SH-SY5Y (cell line): ENCODE data around the gene EPM2A.

Source experiments
- GATA2 ChIP-seq: IDR thresholded peaks from 2 replicates; pipeline ENCODE4 v1.6.1; 2011; ENCODE audit warnings: mild to moderate bottlenecking, low read depth, low read length
- GATA3 ChIP-seq: IDR thresholded peaks from 2 replicates; pipeline ENCODE4 v1.6.1; 2011; ENCODE audit warnings: low read depth, mild to moderate bottlenecking, low read length, moderate library complexity

EPM2A gene

GRCh38 chr6:145608850-145609249 lies 126.5 kb downstream of the EPM2A start:
- TF ChIP-seq GATA2 (no peak), GATA3 (no peak)

- TF ChIP-seq GATA2 (no peak), GATA3 (no peak)
These were observed 131.3 kb downstream of the EPM2A start for GRCh38 chr6:145603991-145604390.

DNA sequence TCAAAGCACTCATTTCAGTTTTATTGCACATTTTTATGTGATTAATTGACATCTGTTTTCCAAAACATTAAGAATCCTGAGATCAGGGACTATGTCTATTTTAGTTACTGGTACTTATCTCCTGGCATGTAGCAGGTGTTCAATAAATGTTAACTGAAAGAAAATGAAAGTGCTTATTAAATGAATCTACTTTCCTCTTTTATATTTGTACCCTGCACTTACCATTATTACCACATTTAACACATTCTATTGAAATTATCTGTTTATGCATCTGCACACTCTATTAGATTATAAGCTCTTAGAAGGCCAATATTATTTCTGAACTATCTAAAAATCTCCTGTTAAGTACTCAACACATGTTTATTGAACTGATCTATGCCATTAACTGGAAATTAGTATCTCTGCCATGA lies 131.9 kb downstream of the EPM2A start:
- no peak for TF ChIP-seq GATA2
- TF ChIP-seq GATA3, result peak; percentile 98

DNA sequence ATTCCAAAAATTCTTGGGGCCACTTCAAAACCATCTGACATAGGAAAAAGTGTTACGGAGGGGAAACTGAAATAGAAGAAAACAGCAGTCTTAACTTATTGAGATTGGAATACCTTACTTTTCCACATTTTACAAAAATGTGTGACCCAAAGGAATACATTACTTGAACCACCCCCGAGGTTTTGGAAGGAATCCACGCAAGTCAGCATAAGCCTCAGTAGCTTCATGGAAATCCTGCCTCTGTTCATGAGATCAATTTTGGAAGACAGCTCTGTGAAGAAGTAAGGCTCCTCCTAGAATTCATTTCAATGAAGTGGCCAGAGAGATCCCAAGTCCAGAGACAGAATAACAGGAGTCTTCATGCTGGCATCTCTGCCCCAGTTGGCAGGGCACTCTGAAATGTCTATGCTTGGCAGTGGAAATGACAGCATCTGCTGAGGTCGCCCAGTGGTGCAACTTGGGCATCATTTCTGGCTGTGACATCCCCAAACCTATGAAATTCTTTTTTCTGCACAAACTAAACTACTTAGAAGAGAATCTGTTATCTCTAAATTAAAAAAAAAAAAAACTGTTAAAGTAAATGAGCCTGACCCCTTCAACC lies 132.5 kb downstream of the EPM2A start:
- peak; percentile 21; the same call in 1 of the 2 replicates for TF ChIP-seq GATA2
- no peak for TF ChIP-seq GATA3

DNA sequence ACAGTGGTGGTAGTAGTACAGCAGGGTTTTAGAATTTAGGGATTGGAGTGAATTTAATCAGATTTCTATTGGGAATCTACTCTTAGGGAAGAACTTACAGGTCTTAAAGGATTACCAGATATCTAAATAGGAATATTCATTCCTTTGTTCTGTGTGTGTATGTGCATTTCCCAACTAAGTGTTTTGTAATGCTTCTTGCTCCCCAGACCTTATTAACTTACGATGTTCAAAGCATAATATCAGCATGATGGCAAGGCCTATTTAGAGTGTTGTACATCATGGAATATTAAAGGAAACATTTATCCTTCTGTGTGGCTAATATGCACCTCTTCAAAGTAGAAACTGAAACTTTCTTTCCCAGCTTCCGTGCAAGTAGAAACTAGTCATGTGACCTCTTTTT lies 133.9 kb downstream of the EPM2A start:
- TF ChIP-seq GATA3 (no peak), GATA2 (no peak)

GRCh38 chr6:145600299-145600698 lies 135.0 kb downstream of the EPM2A start:
- no peak for TF ChIP-seq GATA2
- TF ChIP-seq GATA3, result no peak

DNA sequence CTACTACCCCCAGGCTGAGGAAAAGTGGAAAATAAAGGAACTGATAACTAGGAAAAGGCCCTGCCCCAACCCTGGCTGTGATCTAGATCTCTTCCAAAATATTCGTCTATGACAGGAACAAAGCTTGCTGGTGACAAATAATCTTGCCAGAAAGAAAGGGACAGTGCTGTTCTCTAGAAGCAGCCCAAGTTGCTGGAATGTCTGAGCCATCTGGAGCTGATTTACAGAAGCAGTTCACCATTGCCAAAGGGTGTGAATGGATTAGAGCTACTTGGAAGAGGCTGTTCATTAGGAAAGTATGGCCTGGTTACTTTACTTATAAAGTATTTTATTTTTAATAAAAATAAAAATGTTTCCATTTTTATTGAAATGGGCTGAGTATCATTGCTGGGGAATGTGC lies 146.3 kb downstream of the EPM2A start:
- TF ChIP-seq GATA2, result no peak
- TF ChIP-seq GATA3, result no peak

- no peak for TF ChIP-seq GATA3
- no peak for TF ChIP-seq GATA2
These were observed 148.0 kb downstream of the EPM2A start for GRCh38 chr6:145587334-145587733.

GRCh38 chr6:145583753-145584152 lies 151.6 kb downstream of the EPM2A start:
- TF ChIP-seq GATA3 (no peak), GATA2 (no peak)
